H9 (cell line): Measurements from ENCODE around the gene DCDC2C. TPM values are rescaled to one million over a fixed set of nuclear protein-coding genes. Genes with fewer than 3 reads are reported as not detected.

Experiments
- DNase-seq: peaks from one replicate; pipeline ENCODE4 v3.0.0-alpha.2; 2017
- H2AFZ ChIP-seq: one replicate; pipeline ENCODE4 v1.6.1; 2013; ENCODE audit warnings: mild to moderate bottlenecking, low read length, control low read depth, moderate library complexity
- H2AK5ac ChIP-seq: 2 replicates; pipeline ENCODE4 v1.6.1; 2013; ENCODE audit warnings: low read length, control low read depth, mixed read lengths; ENCODE audit not compliant: insufficient read length
- H2BK120ac ChIP-seq: one replicate; pipeline ENCODE4 v1.6.1; 2013; ENCODE audit warnings: low read depth, mild to moderate bottlenecking, low read length, control low read depth, inconsistent platforms; ENCODE audit not compliant: poor library complexity, severe bottlenecking
- H2BK12ac ChIP-seq: 2 replicates; pipeline ENCODE4 v1.6.1; 2013; ENCODE audit warnings: low read length, control low read depth, mixed read lengths, low read depth; ENCODE audit not compliant: insufficient read length
- H2BK15ac ChIP-seq: 2 replicates; pipeline ENCODE4 v1.6.1; 2013; ENCODE audit warnings: low read depth, low read length, control low read depth
- H2BK20ac ChIP-seq: one replicate; pipeline ENCODE4 v1.6.1; 2013; ENCODE audit warnings: low read depth, mild to moderate bottlenecking, low read length, control low read depth, inconsistent platforms; ENCODE audit not compliant: poor library complexity, severe bottlenecking
- H2BK5ac ChIP-seq: 2 replicates; pipeline ENCODE4 v1.6.1; 2013; ENCODE audit warnings: low read length, control low read depth, mixed read lengths; ENCODE audit not compliant: insufficient read length
- H3K14ac ChIP-seq: 2 replicates; pipeline ENCODE4 v1.6.1; 2013; ENCODE audit warnings: low read length, control low read depth; ENCODE audit not compliant: insufficient read depth
- H3K18ac ChIP-seq: 2 replicates; pipeline ENCODE4 v1.6.1; 2013; ENCODE audit warnings: low read depth, mild to moderate bottlenecking, mixed read lengths, low read length, control low read depth; ENCODE audit not compliant: insufficient read length
- H3K23ac ChIP-seq: 2 replicates; pipeline ENCODE4 v1.6.1; 2013; ENCODE audit warnings: low read length, control low read depth, mixed read lengths, low read depth; ENCODE audit not compliant: insufficient read length
- H3K23me2 ChIP-seq: 2 replicates; pipeline ENCODE4 v1.6.1; 2013; ENCODE audit warnings: low read depth, mild to moderate bottlenecking, mixed read lengths, low read length, control low read depth; ENCODE audit not compliant: insufficient read length, poor library complexity, severe bottlenecking
- H3K27ac ChIP-seq: 2 replicates; pipeline ENCODE4 v1.5.1; 2013; ENCODE audit warnings: low read length, control low read depth, mixed read lengths, low read depth; ENCODE audit not compliant: insufficient read length
- H3K27me3 ChIP-seq: 2 replicates; pipeline ENCODE4 v1.6.1; 2013; ENCODE audit warnings: low read length, control low read depth, inconsistent platforms; ENCODE audit not compliant: insufficient read depth
- H3K4ac ChIP-seq: 2 replicates; pipeline ENCODE4 v1.6.1; 2013; ENCODE audit warnings: low read depth, mild to moderate bottlenecking, control low read depth, inconsistent platforms, low read length, moderate library complexity
- H3K4me1 ChIP-seq: 2 replicates; pipeline ENCODE4 v1.6.1; 2013; ENCODE audit warnings: low read length, control low read depth, inconsistent platforms; ENCODE audit not compliant: insufficient read depth
- H3K4me2 ChIP-seq: 2 replicates; pipeline ENCODE4 v1.6.1; 2013; ENCODE audit warnings: low read length, control low read depth, mixed read lengths; ENCODE audit not compliant: insufficient read length, insufficient read depth
- H3K56ac ChIP-seq: 2 replicates; pipeline ENCODE4 v1.6.1; 2013; ENCODE audit warnings: low read depth, mild to moderate bottlenecking, mixed read lengths, low read length, control low read depth; ENCODE audit not compliant: insufficient read length
- H3K79me1 ChIP-seq: 2 replicates; pipeline ENCODE4 v1.6.1; 2013; ENCODE audit warnings: low read depth, mild to moderate bottlenecking, moderate library complexity, low read length, control low read depth, inconsistent platforms; ENCODE audit not compliant: insufficient read depth, poor library complexity, severe bottlenecking
- H3K79me2 ChIP-seq: 2 replicates; pipeline ENCODE4 v1.6.1; 2013; ENCODE audit warnings: low read length, control low read depth, inconsistent platforms; ENCODE audit not compliant: insufficient read depth
- H3K9ac ChIP-seq: 2 replicates; pipeline ENCODE4 v1.6.1; 2013; ENCODE audit warnings: low read length, control low read depth, mixed read lengths; ENCODE audit not compliant: insufficient read length; ENCODE audit errors: extremely low read depth
- H3K9me3 ChIP-seq: one replicate; pipeline ENCODE4 v1.6.1; 2013; ENCODE audit warnings: low read depth, low read length, inconsistent platforms; ENCODE audit not compliant: control insufficient read depth
- H3T11ph ChIP-seq: one replicate; pipeline ENCODE4 v1.6.1; 2013; ENCODE audit warnings: mild to moderate bottlenecking, low read length, control low read depth, inconsistent platforms
- H4K20me1 ChIP-seq: one replicate; pipeline ENCODE4 v1.6.1; 2013; ENCODE audit not compliant: control insufficient read depth, insufficient read length, insufficient read depth
- H4K5ac ChIP-seq: 2 replicates; pipeline ENCODE4 v1.6.1; 2013; ENCODE audit warnings: low read depth, mild to moderate bottlenecking, mixed read lengths, low read length, control low read depth; ENCODE audit not compliant: insufficient read length
- H4K8ac ChIP-seq: replicated peaks from 2 replicates; pipeline ENCODE4 v1.6.1; 2013; ENCODE audit warnings: low read length, control low read depth, mixed read lengths, low read depth; ENCODE audit not compliant: insufficient read length
- H4K91ac ChIP-seq: 2 replicates; pipeline ENCODE4 v1.6.1; 2013; ENCODE audit warnings: low read depth, mild to moderate bottlenecking, moderate library complexity, mixed read lengths, low read length, control low read depth; ENCODE audit not compliant: insufficient read length
- H3K27ac Mint-ChIP-seq, 3 experiments: 2 replicates in 2 of 3; 3 replicates in 1 of 3; pipeline ENCODE4 v1.8.0; 2020 to 2021; ENCODE audit warnings: mixed read lengths in 3 of 3, mild to moderate bottlenecking in 1 of 3, moderate library complexity in 1 of 3
- H3K27me3 Mint-ChIP-seq: 2 replicates; pipeline ENCODE4 v1.8.0; 2021; ENCODE audit warnings: low read depth, mild to moderate bottlenecking, moderate library complexity, mixed read lengths
- H3K36me3 Mint-ChIP-seq, 3 experiments: 2 replicates in 2 of 3; 3 replicates in 1 of 3; pipeline ENCODE4 v1.8.0; 2020 to 2021; ENCODE audit warnings: low read depth in 3 of 3, mixed read lengths in 3 of 3; ENCODE audit not compliant: insufficient read depth in 1 of 3
- H3K4me1 Mint-ChIP-seq, 2 experiments: 2 replicates each; pipeline ENCODE4 v1.8.0; 2020; ENCODE audit warnings: mixed read lengths in 2 of 2
- H3K4me3 Mint-ChIP-seq, 2 experiments: 2 replicates in 1 of 2; 3 replicates in 1 of 2; pipeline ENCODE4 v1.8.0; 2020 to 2021; ENCODE audit warnings: mild to moderate bottlenecking in 2 of 2, mixed read lengths in 2 of 2, moderate library complexity in 1 of 2
- H3K9me3 Mint-ChIP-seq, 2 experiments: 2 replicates in 1 of 2; 3 replicates in 1 of 2; pipeline ENCODE4 v1.8.0; 2020; ENCODE audit warnings: mild to moderate bottlenecking in 2 of 2, mixed read lengths in 2 of 2, moderate library complexity in 1 of 2
- CTCF ChIP-seq: fragments of 200-600 bp; sonication (generic); conservative IDR thresholded peaks from 3 replicates; pipeline ENCODE4 v1.8.0; 2021; ENCODE audit warnings: antibody characterized with exemption, mild to moderate bottlenecking
- WGBS: extraction: QIAGEN DNeasy Blood & Tissue Kit; methylation state at CpG from one replicate; pipeline ENCODE4 v1.1.7; 2013; ENCODE audit warnings: missing lambda C conversion rate, low lambda C conversion rate, mixed read lengths; ENCODE audit not compliant: insufficient read length; ENCODE audit errors: extremely low coverage; 5-methylcytosine and 5-hydroxymethylcytosine counted together
- total RNA-seq: library from RNA; stranded (reverse); gene quantifications from 2 replicates; pipeline ENCODE4 v1.2.1, GENCODE V29; 2021

The DCDC2C gene
- total RNA-seq, 1 experiment from 2014 or later: not detected

- WGBS: no CpG with 5 or more reads among the region's 20 CpGs
Measured at GRCh38 chr2:3747032-3747654, 43.8 kb downstream of the DCDC2C start.

More at GRCh38 chr2:3747032-3747654, 43.8 kb downstream of the DCDC2C start:
- no peak overlapping the region for H2AFZ ChIP-seq
- H3K36me3 Mint-ChIP-seq: no peaks in the 10 kb centered on the region; a peak in 1 of 7 replicates
- H3K27me3 ChIP-seq: no peaks in the 10 kb centered on the region
- no peak overlapping the region for H3K4me3 Mint-ChIP-seq
- no peaks in the 10 kb centered on the region for H3K4me1 ChIP-seq
- H3K23me2 ChIP-seq: no peaks in the 10 kb centered on the region
- no peak overlapping the region for H2BK12ac ChIP-seq
- H4K20me1 ChIP-seq: no peaks in the 10 kb centered on the region
- no peak overlapping the region for H3K56ac ChIP-seq
- no peaks in the 10 kb centered on the region for H3K9me3 ChIP-seq
- no peak overlapping the region for H3K9ac ChIP-seq
- DNase-seq: peak; percentile 19
- no peak overlapping the region for H2BK120ac ChIP-seq
- no peak overlapping the region for H2BK20ac ChIP-seq
- no peak overlapping the region for H4K8ac ChIP-seq
- peak overlapping the region in 1 of 3 experiments; percentile 3; a peak in 1 of 7 replicates for H3K27ac Mint-ChIP-seq
- no peak overlapping the region for H3K4ac ChIP-seq
- H3K14ac ChIP-seq: no peak overlapping the region
- H2BK5ac ChIP-seq: no peak overlapping the region
- no peak overlapping the region for H3T11ph ChIP-seq
- no peaks in the 10 kb centered on the region for H3K9me3 Mint-ChIP-seq
- peaks cover 14% of the 10 kb centered on the region for H3K27me3 Mint-ChIP-seq
- H4K5ac ChIP-seq: no peak overlapping the region
- H3K4me1 Mint-ChIP-seq: no peaks in the 10 kb centered on the region
- H2BK15ac ChIP-seq: no peak overlapping the region
- H3K79me2 ChIP-seq: no peaks in the 10 kb centered on the region
- H3K23ac ChIP-seq: no peak overlapping the region
- H2AK5ac ChIP-seq: no peak overlapping the region
- no peak overlapping the region for H3K18ac ChIP-seq
- no peak overlapping the region for H3K4me2 ChIP-seq
- no peak for TF ChIP-seq CTCF
- H3K79me1 ChIP-seq: no peaks in the 10 kb centered on the region
- no peak overlapping the region for H3K27ac ChIP-seq
- no peak overlapping the region for H4K91ac ChIP-seq
